ENCODE data around the gene COL4A2. TPM values are rescaled to one million over a fixed set of nuclear protein-coding genes. Genes with fewer than 3 reads are reported as not detected.

Gene COL4A2
- total RNA-seq, 1 experiment from 2014 or later, result 1.6 TPM

DNA sequence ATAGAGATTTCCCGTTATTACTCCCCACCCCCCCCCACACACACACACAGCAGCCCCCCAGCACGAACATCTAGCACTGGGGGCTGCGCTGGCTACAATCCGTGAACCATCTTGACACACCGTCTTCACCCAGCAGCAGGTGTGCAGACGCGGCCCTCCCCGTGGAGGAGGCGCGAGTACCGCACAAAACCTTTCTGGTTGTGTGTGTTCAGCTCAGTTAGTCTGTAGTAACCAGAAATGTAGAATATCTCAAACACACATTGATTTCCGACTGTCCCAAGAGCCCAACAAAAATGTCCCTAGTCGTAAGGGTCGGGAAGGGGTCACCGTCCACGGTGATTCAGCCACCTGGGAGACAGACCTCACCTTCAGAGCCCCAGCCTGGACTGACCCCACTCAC lies 131.7 kb downstream of the COL4A2 start:
- intact Hi-C loops (cut with micrococcal nuclease), result no loop called here
- H3K9me2 ChIP-seq (ENCODE audit: insufficient read depth), result no peaks in the 10 kb centered on the region
- RAD21 ChIA-PET (ENCODE audit: low non-redundant PET in 1 of 2, low total read pairs in 2 of 2, uncharacterized antibody in 2 of 2, unreplicated experiment in 2 of 2), result no interaction called here
- no peak overlapping the region for H3K27ac ChIP-seq (ENCODE audit: low read depth, low read length)
- no peaks in the 10 kb centered on the region for H4K20me1 ChIP-seq (ENCODE audit: insufficient read depth)
- no peak overlapping the region for H3K4me3 ChIP-seq (replicated peaks in 1 of 2; ENCODE audit: low read depth in 1 of 2, low read length in 2 of 2)
- no peaks in the 10 kb centered on the region for H3K27me3 ChIP-seq (ENCODE audit: insufficient read depth, low read length)
- no peak overlapping the region for H2AFZ ChIP-seq (ENCODE audit: low read depth, low read length, poor library complexity, severe bottlenecking)
- no peaks in the 10 kb centered on the region for H3K36me3 ChIP-seq (ENCODE audit: control insufficient read depth in 1 of 2, insufficient read depth in 2 of 2, low read length in 2 of 2)
- DNase-seq (ENCODE audit: low read depth, low spot score) (no peak), ATAC-seq (no peak)
- TF ChIP-seq, protein P1, sequence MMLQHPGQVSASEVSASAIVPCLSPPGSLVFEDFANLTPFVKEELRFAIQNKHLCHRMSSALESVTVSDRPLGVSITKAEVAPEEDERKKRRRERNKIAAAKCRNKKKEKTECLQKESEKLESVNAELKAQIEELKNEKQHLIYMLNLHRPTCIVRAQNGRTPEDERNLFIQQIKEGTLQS (IDR thresholded peaks at IDR 0.05), result no peak
- no peak for TF ChIP-seq SIN3A (IDR thresholded peaks at IDR 0.05; ENCODE audit: low read depth)
- no peak for TF ChIP-seq SRF (IDR thresholded peaks at IDR 0.05; ENCODE audit: low read depth)
- no peak for TF ChIP-seq FOSL1 (IDR thresholded peaks at IDR 0.05; ENCODE audit: low read depth)
- no peak for TF ChIP-seq RAD21 (IDR thresholded peaks at IDR 0.05; ENCODE audit: low read depth)
- TF ChIP-seq, protein P2, sequence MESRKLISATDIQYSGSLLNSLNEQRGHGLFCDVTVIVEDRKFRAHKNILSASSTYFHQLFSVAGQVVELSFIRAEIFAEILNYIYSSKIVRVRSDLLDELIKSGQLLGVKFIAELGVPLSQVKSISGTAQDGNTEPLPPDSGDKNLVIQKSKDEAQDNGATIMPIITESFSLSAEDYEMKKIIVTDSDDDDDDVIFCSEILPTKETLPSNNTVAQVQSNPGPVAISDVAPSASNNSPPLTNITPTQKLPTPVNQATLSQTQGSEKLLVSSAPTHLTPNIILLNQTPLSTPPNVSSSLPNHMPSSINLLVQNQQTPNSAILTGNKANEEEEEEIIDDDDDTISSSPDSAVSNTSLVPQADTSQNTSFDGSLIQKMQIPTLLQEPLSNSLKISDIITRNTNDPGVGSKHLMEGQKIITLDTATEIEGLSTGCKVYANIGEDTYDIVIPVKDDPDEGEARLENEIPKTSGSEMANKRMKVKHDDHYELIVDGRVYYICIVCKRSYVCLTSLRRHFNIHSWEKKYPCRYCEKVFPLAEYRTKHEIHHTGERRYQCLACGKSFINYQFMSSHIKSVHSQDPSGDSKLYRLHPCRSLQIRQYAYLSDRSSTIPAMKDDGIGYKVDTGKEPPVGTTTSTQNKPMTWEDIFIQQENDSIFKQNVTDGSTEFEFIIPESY (IDR thresholded peaks at IDR 0.05; ENCODE audit: extremely low read depth, insufficient replicate concordance, low read length), result no peak
- no peak for TF ChIP-seq JUND (IDR thresholded peaks at IDR 0.05)
- TF ChIP-seq, protein P3, sequence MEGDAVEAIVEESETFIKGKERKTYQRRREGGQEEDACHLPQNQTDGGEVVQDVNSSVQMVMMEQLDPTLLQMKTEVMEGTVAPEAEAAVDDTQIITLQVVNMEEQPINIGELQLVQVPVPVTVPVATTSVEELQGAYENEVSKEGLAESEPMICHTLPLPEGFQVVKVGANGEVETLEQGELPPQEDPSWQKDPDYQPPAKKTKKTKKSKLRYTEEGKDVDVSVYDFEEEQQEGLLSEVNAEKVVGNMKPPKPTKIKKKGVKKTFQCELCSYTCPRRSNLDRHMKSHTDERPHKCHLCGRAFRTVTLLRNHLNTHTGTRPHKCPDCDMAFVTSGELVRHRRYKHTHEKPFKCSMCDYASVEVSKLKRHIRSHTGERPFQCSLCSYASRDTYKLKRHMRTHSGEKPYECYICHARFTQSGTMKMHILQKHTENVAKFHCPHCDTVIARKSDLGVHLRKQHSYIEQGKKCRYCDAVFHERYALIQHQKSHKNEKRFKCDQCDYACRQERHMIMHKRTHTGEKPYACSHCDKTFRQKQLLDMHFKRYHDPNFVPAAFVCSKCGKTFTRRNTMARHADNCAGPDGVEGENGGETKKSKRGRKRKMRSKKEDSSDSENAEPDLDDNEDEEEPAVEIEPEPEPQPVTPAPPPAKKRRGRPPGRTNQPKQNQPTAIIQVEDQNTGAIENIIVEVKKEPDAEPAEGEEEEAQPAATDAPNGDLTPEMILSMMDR (IDR thresholded peaks at IDR 0.05 in 2 of 3, conservative IDR thresholded peaks at IDR 0.05 in 1 of 3; ENCODE audit: borderline replicate concordance in 1 of 3, insufficient read depth in 1 of 3, low read depth in 2 of 3, low read length in 2 of 3), result no peak
- no peak for TF ChIP-seq ELF1 (IDR thresholded peaks at IDR 0.05; ENCODE audit: borderline replicate concordance, low read depth)
- TF ChIP-seq SP1 (IDR thresholded peaks at IDR 0.05; ENCODE audit: low read depth), result no peak
- no peaks in the 10 kb centered on the region for H3K79me2 ChIP-seq (ENCODE audit: insufficient read depth, low read length)
- H3K4me2 ChIP-seq (ENCODE audit: low read length), result no peak overlapping the region
- BruUV-seq (replicated peaks), result no TSS peak
- no peaks in the 10 kb centered on the region for H3K4me1 ChIP-seq (ENCODE audit: control insufficient read depth in 1 of 2, insufficient read depth in 2 of 2, low read length in 2 of 2)
- H3K9ac ChIP-seq (ENCODE audit: low read length), result no peak overlapping the region
- no peaks in the 10 kb centered on the region for H3K9me3 ChIP-seq (ENCODE audit: control insufficient read depth in 1 of 2, insufficient read depth in 1 of 2, low read depth in 1 of 2, low read length in 2 of 2)
- CTCF ChIA-PET, result interaction anchor here (1.6 kb wide), 1 partner anchor 17 kb away, joined by 6 read pairs; no protein-coding TSS in a partner anchor
- POLR2A ChIA-PET, result no interaction called here
